GM13977 (cell line): ENCODE data around the gene SUSD3.
A peak's percentile ranks its signal among the peaks of the same experiment; 100 is the strongest.

Experiments
- DNase-seq: peaks from one replicate; pipeline ENCODE4 v3.0.0; 2012; ENCODE audit warnings: low spot score
- CTCF ChIP-seq: IDR thresholded peaks from 2 replicates; pipeline ENCODE4 v1.5.1; 2012; ENCODE audit warnings: mild to moderate bottlenecking, control low read depth; ENCODE audit not compliant: insufficient read depth; ENCODE audit errors: extremely low read depth, missing control alignments
- in situ Hi-C: fragments of 300-500 bp; cut with MboI; formaldehyde crosslinking; loops from one replicate; pipeline ENCODE4 v1.12.0; 2022; ENCODE audit warnings: low sequenced_read_pairs, low pct_unique_long_range_greater_than_20kb, mixed read lengths, inconsistent platforms; ENCODE audit not compliant: unreplicated experiment

SUSD3 gene

GRCh38 chr9:93095205-93096130 lies 37.0 kb downstream of the SUSD3 start:
- in situ Hi-C loops: no loop called here
- no peak for TF ChIP-seq CTCF
- DNase-seq: peak; percentile 100

GRCh38 chr9:93096131-93096802 lies 37.8 kb downstream of the SUSD3 start, which contains the start of gene CARD19:
CARD19 (plus strand) TSS chr9:93096217; CDS start chr9:93096346, 129 bp downstream.
- DNase-seq: peak; percentile 50
- no peak for TF ChIP-seq CTCF
- in situ Hi-C loops: no loop called here

- no peak for DNase-seq
- in situ Hi-C loops: no loop called here
- TF ChIP-seq CTCF: no peak
These were observed 38.4 kb downstream of the SUSD3 start for GRCh38 chr9:93096811-93097382.

- no peak for DNase-seq
- in situ Hi-C loops: no loop called here
- no peak for TF ChIP-seq CTCF
These were observed 39.2 kb downstream of the SUSD3 start for GRCh38 chr9:93097511-93098201.

- DNase-seq: no peak
- no peak for TF ChIP-seq CTCF
- in situ Hi-C loops: no loop called here
These were observed 39.9 kb downstream of the SUSD3 start for GRCh38 chr9:93098236-93098946.
